ENCODE results near the gene SSH2. TPM values are rescaled to one million over a fixed set of nuclear protein-coding genes. Genes with fewer than 3 reads are reported as not detected.

SSH2 gene
- total and polyA plus RNA-seq, 7 experiments from 2014 or later = 33.9 to 109 (median 76.2) TPM

DNA sequence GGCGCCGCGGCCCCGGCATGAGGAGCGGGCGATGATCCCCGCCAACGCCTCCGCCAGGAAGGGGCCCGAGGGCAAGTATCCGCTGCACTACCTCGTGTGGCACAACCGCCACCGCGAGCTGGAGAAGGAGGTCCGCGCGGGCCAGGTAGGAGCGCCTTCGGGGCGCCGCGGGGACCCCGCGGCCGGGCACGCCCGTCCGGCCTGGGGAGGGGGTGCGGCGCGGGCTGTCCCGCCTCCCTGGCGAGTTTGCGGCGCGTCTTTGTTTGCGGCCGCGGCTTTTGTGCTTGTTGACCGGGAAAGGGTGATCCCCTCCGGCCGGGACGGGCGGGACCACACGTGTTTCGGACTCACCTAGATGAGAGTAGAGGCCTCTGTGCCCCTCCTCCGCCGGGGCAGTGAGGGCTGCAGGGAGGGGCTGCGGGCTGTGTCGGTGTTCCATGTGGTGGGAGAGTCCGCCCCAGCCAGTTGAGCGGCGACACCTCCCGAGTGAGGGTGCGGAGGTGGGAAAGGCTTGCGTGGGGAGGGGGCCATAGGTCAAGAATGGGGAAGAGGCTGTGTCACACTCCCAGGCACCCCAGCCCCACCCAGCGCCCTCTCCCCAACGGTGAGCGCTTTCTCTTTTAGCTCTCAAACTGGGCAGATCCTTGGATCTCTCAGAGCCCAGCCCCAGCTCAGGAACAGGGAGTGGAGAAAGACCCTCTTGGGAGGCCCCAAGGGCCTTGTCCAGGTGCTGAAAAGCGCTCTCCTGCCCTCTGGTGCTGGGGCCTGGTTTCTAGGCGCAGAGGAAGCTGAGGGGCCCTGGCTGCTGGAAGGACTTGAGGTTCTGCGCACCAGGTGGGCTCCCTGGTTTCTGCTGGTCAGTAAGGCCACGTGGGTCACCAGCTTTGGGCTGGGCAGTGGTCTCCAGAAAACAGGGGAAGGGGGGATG lies 336.2 kb downstream of the SSH2 start:
- H3K27me3 ChIP-seq (ENCODE audit: control insufficient read depth in 2 of 2, insufficient read depth in 2 of 2, low read length in 2 of 2) = no peaks in the 10 kb centered on the region
- peak overlapping the region; percentile 38 for H3K4me3 ChIP-seq (ENCODE audit: low read length)
- no peaks in the 10 kb centered on the region for H3K9me3 Mint-ChIP-seq
- H3K4me1 Mint-ChIP-seq = peaks cover 11 to 37% (median 31%) of the 10 kb centered on the region in 7 donors
- H3K27ac ChIP-seq (ENCODE audit: low read depth, low read length) = peak overlapping the region; percentile 26
- intact Hi-C loops (cut with micrococcal nuclease) = loop anchor here (1.0 to 5.0 kb wide), 3 partner anchors 13 to 222 kb away; no protein-coding TSS in a partner anchor
- no peaks in the 10 kb centered on the region for H3K27me3 Mint-ChIP-seq
- H3K9me3 ChIP-seq (ENCODE audit: control insufficient read depth in 2 of 3, low read length in 3 of 3) = no peaks in the 10 kb centered on the region
- ChIA-PET POLR2A (interaction anchor here (1.4 to 5.0 kb wide), 5 partner anchors 9 to 23 kb away, joined by 4 to 59 read pairs (median 5); no protein-coding TSS in a partner anchor), CTCF (interaction anchor here (1.2 to 4.5 kb wide), 4 partner anchors 13 to 224 kb away, joined by 6 to 56 read pairs (median 28); no protein-coding TSS in a partner anchor)
- H3K27ac Mint-ChIP-seq = no peak overlapping the region
- H3K36me3 ChIP-seq (ENCODE audit: control insufficient read depth in 2 of 3, insufficient read depth in 3 of 3, low read length in 3 of 3) = no peaks in the 10 kb centered on the region
- ATAC-seq (no peak), DNase-seq (no peak)
- H3K4me3 Mint-ChIP-seq = peak overlapping the region; percentile 37 to 94 (median 68)
- H3K36me3 Mint-ChIP-seq = no peaks in the 10 kb centered on the region
- peaks cover 34% of the 10 kb centered on the region in 2 donors for H3K4me1 ChIP-seq (ENCODE audit: control insufficient read depth in 2 of 2, insufficient read depth in 2 of 2, low read length in 2 of 2)

GRCh38 chr17:29592850-29593551 lies 337.0 kb downstream of the SSH2 start, which contains the start of gene ANKRD13B:
Gene ANKRD13B (plus strand): TSS chr17:29593132. CDS start chr17:29593622, 490 bp downstream.
- ATAC-seq = peak; percentile 6
- intact Hi-C loops (cut with micrococcal nuclease) = loop anchor here (1.0 to 5.0 kb wide), 2 partner anchors 20 to 221 kb away; no protein-coding TSS in a partner anchor

GRCh38 chr17:29591737-29592608 lies 338.1 kb downstream of the SSH2 start:
- Histone ChIP-seq H3K9me3 (ENCODE audit: control insufficient read depth in 2 of 3, low read length in 3 of 3) (no peaks in the 10 kb centered on the region), H3K4me3 (ENCODE audit: low read length) (no peak overlapping the region), H3K27ac (ENCODE audit: low read depth, low read length) (no peak overlapping the region), H3K4me1 (ENCODE audit: control insufficient read depth in 2 of 2, insufficient read depth in 2 of 2, low read length in 2 of 2) (peaks cover 47 to 50% of the 10 kb centered on the region in 2 donors), H3K27me3 (ENCODE audit: control insufficient read depth in 2 of 2, insufficient read depth in 2 of 2, low read length in 2 of 2) (no peaks in the 10 kb centered on the region), H3K36me3 (ENCODE audit: control insufficient read depth in 2 of 3, insufficient read depth in 3 of 3, low read length in 3 of 3) (no peaks in the 10 kb centered on the region)
- ChIA-PET CTCF (interaction anchor here (0.7 to 4.5 kb wide), 11 partner anchors 9 to 338 kb away, joined by 3 to 56 read pairs (median 4); partner anchors contain the start of gene SSH2), POLR2A (interaction anchor here (0.5 to 5.0 kb wide), 6 partner anchors 11 to 315 kb away, joined by 4 to 59 read pairs (median 5); no protein-coding TSS in a partner anchor)
- Mint-ChIP-seq H3K27me3 (no peaks in the 10 kb centered on the region), H3K27ac (peak overlapping the region in 6 of 9 donors; percentile 33 to 86 (median 60)), H3K4me3 (peak overlapping the region; percentile 70 to 95 (median 88)), H3K36me3 (no peaks in the 10 kb centered on the region), H3K9me3 (no peaks in the 10 kb centered on the region), H3K4me1 (peaks cover 24 to 51% (median 44%) of the 10 kb centered on the region in 7 donors)
- peak; percentile 45 for ATAC-seq
- intact Hi-C loops (cut with micrococcal nuclease) = loop anchor here (1.0 to 5.0 kb wide), 3 partner anchors 12 to 299 kb away; no protein-coding TSS in a partner anchor
- DNase-seq = peak in 8 of 9 donors; percentile 58 to 88 (median 64)

More at GRCh38 chr17:29592850-29593551, 337.0 kb downstream of the SSH2 start, which contains the start of gene ANKRD13B:
- Mint-ChIP-seq H3K4me1 (peaks cover 16 to 41% (median 35%) of the 10 kb centered on the region in 7 donors), H3K9me3 (no peaks in the 10 kb centered on the region), H3K27me3 (no peaks in the 10 kb centered on the region), H3K4me3 (peak within 1 kb of the TSS; percentile 70 to 95 (median 88)), H3K36me3 (no peaks in the 10 kb centered on the region), H3K27ac (peak within 1 kb of the TSS in 4 of 9 donors; percentile 33 to 62 (median 38))
- peak in 2 of 9 donors; percentile 29 to 64 for DNase-seq
- ChIA-PET POLR2A (interaction anchor here (1.4 to 5.0 kb wide), 4 partner anchors 12 to 24 kb away, joined by 4 to 59 read pairs (median 10); no protein-coding TSS in a partner anchor), CTCF (interaction anchor here (1.1 to 4.5 kb wide), 8 partner anchors 12 to 337 kb away, joined by 3 to 56 read pairs (median 7); partner anchors contain the start of gene SSH2)
- no peaks in the 10 kb centered on the region for H3K9me3 ChIP-seq (ENCODE audit: control insufficient read depth in 2 of 3, low read length in 3 of 3)
- H3K4me3 ChIP-seq (ENCODE audit: low read length) = peak within 1 kb of the TSS; percentile 48
- H3K27ac ChIP-seq (ENCODE audit: low read depth, low read length) = peak within 1 kb of the TSS; percentile 26
- H3K36me3 ChIP-seq (ENCODE audit: control insufficient read depth in 2 of 3, insufficient read depth in 3 of 3, low read length in 3 of 3) = no peaks in the 10 kb centered on the region
- no peaks in the 10 kb centered on the region for H3K27me3 ChIP-seq (ENCODE audit: control insufficient read depth in 2 of 2, insufficient read depth in 2 of 2, low read length in 2 of 2)
- H3K4me1 ChIP-seq (ENCODE audit: control insufficient read depth in 2 of 2, insufficient read depth in 2 of 2, low read length in 2 of 2) = peaks cover 39% of the 10 kb centered on the region in 2 donors

DNA sequence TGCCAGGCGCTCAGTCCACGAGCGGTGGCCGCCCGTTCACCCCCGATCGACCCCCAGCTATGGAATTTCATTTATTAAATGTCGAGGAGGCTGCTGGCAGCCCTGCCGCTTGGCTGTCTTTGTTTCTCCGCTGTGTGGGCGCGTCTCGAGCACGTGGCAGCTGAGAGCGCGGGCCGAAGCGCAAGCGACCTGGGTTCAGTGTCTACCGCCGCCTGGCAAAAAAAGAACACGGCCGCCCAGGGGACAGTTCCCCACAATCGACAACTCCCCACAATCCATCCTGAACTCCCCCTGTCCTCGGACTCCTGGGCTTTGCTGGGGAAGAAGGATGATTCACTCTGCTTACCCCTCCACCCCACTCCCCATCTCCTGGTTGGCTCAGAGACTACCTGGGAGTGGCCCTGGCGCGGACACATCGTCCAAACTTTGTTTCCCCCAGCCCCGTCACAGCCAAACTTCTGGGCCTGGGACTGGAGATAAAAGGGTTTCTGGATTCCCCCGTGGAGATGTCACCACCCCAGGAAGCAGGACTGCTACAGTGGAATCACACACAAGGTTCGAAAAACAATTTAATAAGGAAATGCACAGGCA lies 338.8 kb downstream of the SSH2 start:
- Histone ChIP-seq H3K27ac (ENCODE audit: low read depth, low read length) (peak overlapping the region; percentile 6), H3K27me3 (ENCODE audit: control insufficient read depth in 2 of 2, insufficient read depth in 2 of 2, low read length in 2 of 2) (no peaks in the 10 kb centered on the region), H3K36me3 (ENCODE audit: control insufficient read depth in 2 of 3, insufficient read depth in 3 of 3, low read length in 3 of 3) (no peaks in the 10 kb centered on the region), H3K9me3 (ENCODE audit: control insufficient read depth in 2 of 3, low read length in 3 of 3) (no peaks in the 10 kb centered on the region), H3K4me3 (ENCODE audit: low read length) (no peak overlapping the region), H3K4me1 (ENCODE audit: control insufficient read depth in 2 of 2, insufficient read depth in 2 of 2, low read length in 2 of 2) (peaks cover 50% of the 10 kb centered on the region in 2 donors)
- Mint-ChIP-seq H3K9me3 (no peaks in the 10 kb centered on the region), H3K27ac (peak overlapping the region in 7 of 9 donors; percentile 41 to 86 (median 65)), H3K4me1 (peaks cover 24 to 58% (median 52%) of the 10 kb centered on the region in 7 donors), H3K4me3 (peak overlapping the region; percentile 70 to 95 (median 88)), H3K27me3 (no peaks in the 10 kb centered on the region), H3K36me3 (no peaks in the 10 kb centered on the region)
- CTCF ChIA-PET = interaction anchor here (0.5 to 4.5 kb wide), 9 partner anchors 8 to 339 kb away, joined by 3 to 56 read pairs (median 6); partner anchors contain the start of gene SSH2
- intact Hi-C loops (cut with micrococcal nuclease) = loop anchor here (1.0 to 5.0 kb wide), 3 partner anchors 11 to 298 kb away; no protein-coding TSS in a partner anchor
- no peak for ATAC-seq
- DNase-seq = peak in 3 of 9 donors; percentile 24 to 35 (median 33)
- POLR2A ChIA-PET = interaction anchor here (0.6 to 5.0 kb wide), 8 partner anchors 10 to 415 kb away, joined by 3 to 59 read pairs (median 5); partner anchors contain the start of gene ABHD15
